SH-SY5Y (cell line): ENCODE results near the gene TFF3.

Experiments
- GATA2 ChIP-seq: IDR thresholded peaks from 2 replicates; pipeline ENCODE4 v1.6.1; 2011; ENCODE audit warnings: mild to moderate bottlenecking, low read depth, low read length
- GATA3 ChIP-seq: IDR thresholded peaks from 2 replicates; pipeline ENCODE4 v1.6.1; 2011; ENCODE audit warnings: low read depth, mild to moderate bottlenecking, low read length, moderate library complexity

- no peak for TF ChIP-seq GATA3
- TF ChIP-seq GATA2 = no peak
Observed at GRCh38 chr21:42321845-42322244, 6.6 kb upstream of the TFF3 start.
